Mucosa of descending colon (tissue), 3 donors: Measurements from ENCODE around the gene SSTR3. TPM values are rescaled to one million over a fixed set of nuclear protein-coding genes. Genes with fewer than 3 reads are reported as not detected.
A peak's percentile ranks its signal among the peaks of the same experiment; 100 is the strongest.

Source experiments
- ATAC-seq: fragments of 200-7000 bp; cut with Tn5 transposase; one replicate; pipeline ENCODE4 v1.9.1; 2020; ENCODE audit warnings: mild to moderate bottlenecking, moderate library complexity
- DNase-seq, 3 donors: peaks; one replicate each; pipeline ENCODE4 v3.0.0-alpha.2; 2020
- H3K36me3 ChIP-seq: fragments of 200-600 bp; one replicate; pipeline ENCODE4 v1.8.0; 2021; ENCODE audit warnings: low read depth, mild to moderate bottlenecking
- H3K4me1 ChIP-seq: fragments of 200-600 bp; one replicate; pipeline ENCODE4 v1.8.0; 2021; ENCODE audit warnings: low read depth, mild to moderate bottlenecking
- H3K4me3 ChIP-seq: fragments of 200-600 bp; one replicate; pipeline ENCODE4 v1.8.0; 2021; ENCODE audit warnings: mild to moderate bottlenecking
- H3K9me3 ChIP-seq: fragments of 200-600 bp; one replicate; pipeline ENCODE4 v1.8.0; 2021; ENCODE audit warnings: mild to moderate bottlenecking
- CTCF ChIP-seq: fragments of 200-600 bp; IDR thresholded peaks from one replicate; pipeline ENCODE4 v1.8.0; 2022; ENCODE audit warnings: antibody characterized with exemption, mild to moderate bottlenecking
- intact Hi-C, 2 donors: fragments of 100-400 bp; cut with DNase I in 1 of 2; cut with micrococcal nuclease in 1 of 2; formaldehyde crosslinking; loops; one replicate each; pipeline versions ENCODE4 v1.11.0 to v1.11.1; 2022; cut with DNase I, micrococcal nuclease
- total RNA-seq, 3 donors: library from RNA; stranded (reverse); fragmentation: NEBNext Ultra II Directional in 2 of 3; extraction: Animal tissue kit (Norgen Biotek cat#: 25700) in 2 of 3; gene quantifications; one replicate each; pipeline versions ENCODE4 v1.2.1 to v1.2.4, GENCODE V29; 2021 to 2023
- donor health status: DM: no; HTN: no; CAD: no; lungs with moderate emphysema.
- donor health status: DM: no; HTN: no; CAD: no.
- donor health status: DM: no; HTN: yes; CAD: no.

Gene SSTR3
- total RNA-seq, 3 donors from 2014 or later: 0.09 to 0.10 TPM; not detected in 1

- no peak for TF ChIP-seq CTCF
- Histone ChIP-seq H3K9me3 (no peaks in the 10 kb centered on the region), H3K36me3 (no peaks in the 10 kb centered on the region), H3K4me1 (peaks cover 21% of the 10 kb centered on the region), H3K4me3 (no peak overlapping the region)
- intact Hi-C loops: no loop called here
- no peak for ATAC-seq
- DNase-seq: peak in 2 of 3 donors; percentile 28 to 33
These were observed 42.9 kb downstream of the SSTR3 start for GRCh38 chr22:37169406-37169805.

- intact Hi-C loops: no loop called here
- Histone ChIP-seq H3K36me3 (no peaks in the 10 kb centered on the region), H3K4me3 (no peak overlapping the region), H3K4me1 (peaks cover 21% of the 10 kb centered on the region), H3K9me3 (no peaks in the 10 kb centered on the region)
- peak; percentile 60 for ATAC-seq
- DNase-seq: peak in 2 of 3 donors; percentile 34 to 48
- no peak for TF ChIP-seq CTCF
These were observed 44.2 kb downstream of the SSTR3 start for GRCh38 chr22:37167981-37168647.

- DNase-seq: peak; percentile 66 to 68 (median 67)
- intact Hi-C loops: no loop called here
- Histone ChIP-seq H3K36me3 (no peaks in the 10 kb centered on the region), H3K4me3 (no peak overlapping the region), H3K9me3 (no peaks in the 10 kb centered on the region), H3K4me1 (peaks cover 21% of the 10 kb centered on the region)
- peak; percentile 65 for ATAC-seq
- TF ChIP-seq CTCF: no peak
These were observed 44.9 kb downstream of the SSTR3 start for GRCh38 chr22:37167176-37167980.

- peak; percentile 91 for TF ChIP-seq CTCF
- H3K4me1 ChIP-seq: peaks cover 21% of the 10 kb centered on the region
- intact Hi-C loops: no loop called here
- no peaks in the 10 kb centered on the region for H3K36me3 ChIP-seq
- DNase-seq: peak; percentile 91 to 95 (median 94)
- H3K4me3 ChIP-seq: no peak overlapping the region
- peak; percentile 86 for ATAC-seq
- no peaks in the 10 kb centered on the region for H3K9me3 ChIP-seq
These were observed 45.6 kb downstream of the SSTR3 start for GRCh38 chr22:37166675-37167066.

- Histone ChIP-seq H3K36me3 (no peaks in the 10 kb centered on the region), H3K9me3 (no peaks in the 10 kb centered on the region), H3K4me3 (no peak overlapping the region), H3K4me1 (peaks cover 21% of the 10 kb centered on the region)
- intact Hi-C loops: no loop called here
- DNase-seq (peak in 2 of 3 donors; percentile 53 to 71), ATAC-seq (no peak)
- no peak for TF ChIP-seq CTCF
These were observed 46.2 kb downstream of the SSTR3 start for GRCh38 chr22:37165940-37166674.
